Activated T-cell treated with anti-CD3 and anti-CD28 coated beads, Interleukin-2, amount 50 U/mL, for 4 hours (primary cell): ENCODE data around the gene EFNA5. TPM values are rescaled to one million over a fixed set of nuclear protein-coding genes. Genes with fewer than 3 reads are reported as not detected.
"Not testable (repeated sequence)": the region's sequence is repeated elsewhere in the genome, so short reads cannot be mapped to it uniquely, and the experiment has no call there.

Source experiments
- ATAC-seq, 2 donors: fragments of 200-7000 bp; cut with Tn5 transposase; one replicate each; pipeline ENCODE4 v1.10.0; 2021
- DNase-seq: peaks from one replicate; pipeline ENCODE4 v3.0.0-alpha.2; 2020
- H3K27me3 Mint-ChIP-seq: one replicate; pipeline ENCODE4 v1.8.0; 2021; ENCODE audit warnings: low read depth, mixed read lengths
- H3K36me3 Mint-ChIP-seq: one replicate; pipeline ENCODE4 v1.8.0; 2022; ENCODE audit warnings: mixed read lengths; ENCODE audit not compliant: insufficient read depth
- H3K4me1 Mint-ChIP-seq: one replicate; pipeline ENCODE4 v1.8.0; 2021; ENCODE audit warnings: low read depth, mixed read lengths
- H3K4me3 Mint-ChIP-seq: one replicate; pipeline ENCODE4 v1.8.0; 2021; ENCODE audit warnings: mild to moderate bottlenecking, moderate library complexity, mixed read lengths
- H3K9me3 Mint-ChIP-seq: one replicate; pipeline ENCODE4 v1.8.0; 2021; ENCODE audit warnings: mixed read lengths
- total RNA-seq, 3 donors: library from RNA; stranded (reverse); gene quantifications; one replicate each; pipeline ENCODE4 v1.2.1, GENCODE V29; 2021

Gene EFNA5
- total RNA-seq, 3 donors from 2014 or later = 0.13 to 0.24 TPM; not detected in 1

GRCh38 chr5:107437986-107438510 lies 232.7 kb downstream of the EFNA5 start:
- H3K27me3 Mint-ChIP-seq = no peaks in the 10 kb centered on the region
- H3K4me3 Mint-ChIP-seq = no peak overlapping the region
- ATAC-seq = no peak
- no peaks in the 10 kb centered on the region for H3K36me3 Mint-ChIP-seq
- no peaks in the 10 kb centered on the region for H3K4me1 Mint-ChIP-seq
- peaks cover 7% of the 10 kb centered on the region for H3K9me3 Mint-ChIP-seq
- no peak for DNase-seq

GRCh38 chr5:107437154-107437553 lies 233.6 kb downstream of the EFNA5 start:
- no peak for ATAC-seq
- DNase-seq = no peak
- Mint-ChIP-seq H3K27me3 (no peaks in the 10 kb centered on the region), H3K9me3 (peaks cover 7% of the 10 kb centered on the region), H3K36me3 (no peaks in the 10 kb centered on the region), H3K4me1 (no peaks in the 10 kb centered on the region), H3K4me3 (no peak overlapping the region)

- H3K27me3 Mint-ChIP-seq = no peaks in the 10 kb centered on the region
- no peak for DNase-seq
- peaks cover 7% of the 10 kb centered on the region for H3K9me3 Mint-ChIP-seq
- H3K36me3 Mint-ChIP-seq = no peaks in the 10 kb centered on the region
- ATAC-seq = no peak
- no peaks in the 10 kb centered on the region for H3K4me1 Mint-ChIP-seq
- H3K4me3 Mint-ChIP-seq = no peak overlapping the region
Measured at GRCh38 chr5:107436201-107436600, 234.5 kb downstream of the EFNA5 start.

GRCh38 chr5:107435061-107435460 lies 235.7 kb downstream of the EFNA5 start:
- Mint-ChIP-seq H3K4me3 (no peak overlapping the region), H3K4me1 (no peaks in the 10 kb centered on the region), H3K27me3 (no peaks in the 10 kb centered on the region), H3K36me3 (no peaks in the 10 kb centered on the region), H3K9me3 (peaks cover 7% of the 10 kb centered on the region)
- DNase-seq = no peak
- ATAC-seq = no peak

- ATAC-seq, H3K36me3 Mint-ChIP-seq, H3K9me3 Mint-ChIP-seq, DNase-seq, H3K27me3 Mint-ChIP-seq, H3K4me3 Mint-ChIP-seq, H3K4me1 Mint-ChIP-seq: not testable (repeated sequence)
Measured at GRCh38 chr5:107433646-107434045, 237.1 kb downstream of the EFNA5 start.

GRCh38 chr5:107431998-107432397 lies 238.7 kb downstream of the EFNA5 start:
- DNase-seq (no peak), ATAC-seq (no peak)
- no peaks in the 10 kb centered on the region for H3K36me3 Mint-ChIP-seq
- H3K9me3 Mint-ChIP-seq = no peaks in the 10 kb centered on the region
- peaks cover 2% of the 10 kb centered on the region for H3K27me3 Mint-ChIP-seq
- no peaks in the 10 kb centered on the region for H3K4me1 Mint-ChIP-seq
- H3K4me3 Mint-ChIP-seq = no peak overlapping the region

GRCh38 chr5:107431536-107431935 lies 239.2 kb downstream of the EFNA5 start:
- H3K4me3 Mint-ChIP-seq = no peak overlapping the region
- no peak for ATAC-seq
- no peaks in the 10 kb centered on the region for H3K4me1 Mint-ChIP-seq
- H3K27me3 Mint-ChIP-seq = peaks cover 3% of the 10 kb centered on the region
- H3K36me3 Mint-ChIP-seq = no peaks in the 10 kb centered on the region
- no peak for DNase-seq
- no peaks in the 10 kb centered on the region for H3K9me3 Mint-ChIP-seq

- Mint-ChIP-seq H3K36me3 (no peaks in the 10 kb centered on the region), H3K9me3 (no peaks in the 10 kb centered on the region), H3K4me3 (no peak overlapping the region), H3K27me3 (peaks cover 3% of the 10 kb centered on the region), H3K4me1 (no peaks in the 10 kb centered on the region)
- ATAC-seq = no peak
- no peak for DNase-seq
Measured at GRCh38 chr5:107430071-107430625, 240.6 kb downstream of the EFNA5 start.

- Mint-ChIP-seq H3K4me3 (no peak overlapping the region), H3K27me3 (peaks cover 3% of the 10 kb centered on the region), H3K4me1 (no peaks in the 10 kb centered on the region), H3K36me3 (no peaks in the 10 kb centered on the region), H3K9me3 (no peaks in the 10 kb centered on the region)
- DNase-seq = no peak
- ATAC-seq = no peak
Measured at GRCh38 chr5:107428303-107428813, 242.4 kb downstream of the EFNA5 start.

- Mint-ChIP-seq H3K4me1 (no peaks in the 10 kb centered on the region), H3K36me3 (no peaks in the 10 kb centered on the region), H3K4me3 (no peak overlapping the region), H3K27me3 (peaks cover 3% of the 10 kb centered on the region), H3K9me3 (no peaks in the 10 kb centered on the region)
- ATAC-seq = no peak
- DNase-seq = no peak
Measured at GRCh38 chr5:107426872-107427271, 243.9 kb downstream of the EFNA5 start.

- H3K27me3 Mint-ChIP-seq = peaks cover 3% of the 10 kb centered on the region
Measured at GRCh38 chr5:107426209-107426608, 244.5 kb downstream of the EFNA5 start.

GRCh38 chr5:107425541-107426031 lies 245.2 kb downstream of the EFNA5 start:
- H3K36me3 Mint-ChIP-seq = no peaks in the 10 kb centered on the region
- DNase-seq (no peak), ATAC-seq (no peak)
- no peaks in the 10 kb centered on the region for H3K4me1 Mint-ChIP-seq
- peaks cover 3% of the 10 kb centered on the region for H3K27me3 Mint-ChIP-seq
- H3K4me3 Mint-ChIP-seq = no peak overlapping the region
- no peaks in the 10 kb centered on the region for H3K9me3 Mint-ChIP-seq

More at GRCh38 chr5:107426209-107426608, 244.5 kb downstream of the EFNA5 start:
- no peaks in the 10 kb centered on the region for H3K36me3 Mint-ChIP-seq
- H3K4me1 Mint-ChIP-seq = no peaks in the 10 kb centered on the region
- H3K9me3 Mint-ChIP-seq = no peaks in the 10 kb centered on the region
- no peak for DNase-seq
- no peak for ATAC-seq
- no peak overlapping the region for H3K4me3 Mint-ChIP-seq

GRCh38 chr5:107424491-107424890 lies 246.2 kb downstream of the EFNA5 start:
- DNase-seq (no peak), ATAC-seq (no peak)
- no peak overlapping the region for H3K4me3 Mint-ChIP-seq
- no peaks in the 10 kb centered on the region for H3K9me3 Mint-ChIP-seq
- no peaks in the 10 kb centered on the region for H3K4me1 Mint-ChIP-seq
- H3K36me3 Mint-ChIP-seq = no peaks in the 10 kb centered on the region
- peaks cover 3% of the 10 kb centered on the region for H3K27me3 Mint-ChIP-seq

GRCh38 chr5:107422494-107422893 lies 248.2 kb downstream of the EFNA5 start:
- H3K27me3 Mint-ChIP-seq = peaks cover 2% of the 10 kb centered on the region
- no peaks in the 10 kb centered on the region for H3K36me3 Mint-ChIP-seq
- H3K4me1 Mint-ChIP-seq = no peaks in the 10 kb centered on the region
- ATAC-seq (no peak), DNase-seq (no peak)
- no peaks in the 10 kb centered on the region for H3K9me3 Mint-ChIP-seq
- no peak overlapping the region for H3K4me3 Mint-ChIP-seq

GRCh38 chr5:107419498-107419897 lies 251.2 kb downstream of the EFNA5 start:
- no peaks in the 10 kb centered on the region for H3K4me1 Mint-ChIP-seq
- ATAC-seq (no peak), DNase-seq (no peak)
- no peak overlapping the region for H3K4me3 Mint-ChIP-seq
- peaks cover 1% of the 10 kb centered on the region for H3K27me3 Mint-ChIP-seq
- H3K36me3 Mint-ChIP-seq = no peaks in the 10 kb centered on the region
- no peaks in the 10 kb centered on the region for H3K9me3 Mint-ChIP-seq
